ENCODE measurements around the gene ABCB6. TPM values are rescaled to one million over a fixed set of nuclear protein-coding genes. Genes with fewer than 3 reads are reported as not detected.
A peak's percentile ranks its signal among the peaks of the same experiment; 100 is the strongest.

ABCB6 gene
- total RNA-seq, 1 experiment from 2014 or later: 21.1 TPM

DNA sequence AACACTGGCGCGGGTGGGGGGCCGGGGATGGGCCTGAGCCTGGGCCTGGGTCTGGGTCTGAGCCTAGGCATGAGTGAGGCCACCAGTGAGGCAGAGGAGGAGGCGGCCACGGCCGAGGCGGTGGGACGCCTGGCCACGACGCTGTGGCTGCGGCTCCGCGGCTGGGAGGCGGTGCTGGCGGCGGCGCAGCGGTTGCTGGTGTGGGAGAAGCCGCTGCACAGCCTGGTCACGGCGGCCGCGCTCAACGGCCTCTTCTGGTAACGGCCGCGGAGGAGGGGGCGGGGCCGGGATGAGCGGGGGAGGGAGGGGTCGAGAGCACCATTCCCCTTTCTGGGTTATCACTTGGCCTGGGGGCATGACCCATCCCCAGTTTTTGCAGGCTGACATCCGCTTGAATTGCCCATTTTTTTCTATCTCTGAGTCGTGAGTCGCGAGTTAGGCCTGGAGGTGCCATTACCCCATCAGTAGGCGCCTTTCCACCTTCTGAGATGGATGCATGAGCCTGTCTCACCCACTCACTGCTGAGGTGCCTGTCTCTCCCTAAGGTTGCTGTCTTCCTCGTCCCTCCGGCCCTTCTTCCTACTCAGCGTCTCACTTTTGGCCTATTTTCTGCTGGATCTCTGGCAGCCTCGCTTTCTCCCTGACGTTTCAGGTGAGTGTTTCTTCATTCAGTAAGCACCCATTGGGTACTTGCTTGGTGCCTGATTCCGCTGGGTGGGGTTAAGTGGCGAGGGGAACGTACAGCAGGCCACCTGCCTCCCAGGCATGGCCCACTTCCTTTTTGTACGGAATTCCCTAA is 40.2 kb downstream of the ABCB6 start:
- ATAC-seq: peak; percentile 11
- Histone ChIP-seq H3K4me1 (ENCODE audit: insufficient read depth, low read length) (peaks cover 24% of the 10 kb centered on the region), H3F3A (ENCODE audit: low read length, unreplicated experiment) (peaks cover 5% of the 10 kb centered on the region), H3K4me3 (ENCODE audit: low read length) (peak overlapping the region; percentile 83), H3K79me2 (ENCODE audit: low read length) (peaks cover 50% of the 10 kb centered on the region), H3K27ac (ENCODE audit: low read length) (peak overlapping the region; percentile 14; the same call in 1 of the 2 replicates), H4K20me1 (ENCODE audit: low read length) (peaks cover 4% of the 10 kb centered on the region; the same call in 1 of the 2 replicates), H3K9me2 (replicated peaks; ENCODE audit: low read length) (no peaks in the 10 kb centered on the region), H3K4me2 (ENCODE audit: low read length) (peak overlapping the region; percentile 98), H3K36me3 (ENCODE audit: low read depth, low read length) (peaks cover 26% of the 10 kb centered on the region; the same call in 1 of the 2 replicates), H3K9me3 (ENCODE audit: low read length) (no peaks in the 10 kb centered on the region), H3K9ac (ENCODE audit: low read length) (peak overlapping the region; percentile 87), H2AFZ (ENCODE audit: low read length) (peak overlapping the region; percentile 81), H3K27me3 (ENCODE audit: low read length) (no peaks in the 10 kb centered on the region)
- peak; percentile 13 for DNase-seq
- TF ChIP-seq EZH2phosphoT487 (IDR thresholded peaks at IDR 0.05; ENCODE audit: borderline replicate concordance, low read length): no peak
- TF ChIP-seq EZH2 (IDR thresholded peaks at IDR 0.05; ENCODE audit: low read length, unreplicated experiment): no peak
- TF ChIP-seq, protein P1, sequence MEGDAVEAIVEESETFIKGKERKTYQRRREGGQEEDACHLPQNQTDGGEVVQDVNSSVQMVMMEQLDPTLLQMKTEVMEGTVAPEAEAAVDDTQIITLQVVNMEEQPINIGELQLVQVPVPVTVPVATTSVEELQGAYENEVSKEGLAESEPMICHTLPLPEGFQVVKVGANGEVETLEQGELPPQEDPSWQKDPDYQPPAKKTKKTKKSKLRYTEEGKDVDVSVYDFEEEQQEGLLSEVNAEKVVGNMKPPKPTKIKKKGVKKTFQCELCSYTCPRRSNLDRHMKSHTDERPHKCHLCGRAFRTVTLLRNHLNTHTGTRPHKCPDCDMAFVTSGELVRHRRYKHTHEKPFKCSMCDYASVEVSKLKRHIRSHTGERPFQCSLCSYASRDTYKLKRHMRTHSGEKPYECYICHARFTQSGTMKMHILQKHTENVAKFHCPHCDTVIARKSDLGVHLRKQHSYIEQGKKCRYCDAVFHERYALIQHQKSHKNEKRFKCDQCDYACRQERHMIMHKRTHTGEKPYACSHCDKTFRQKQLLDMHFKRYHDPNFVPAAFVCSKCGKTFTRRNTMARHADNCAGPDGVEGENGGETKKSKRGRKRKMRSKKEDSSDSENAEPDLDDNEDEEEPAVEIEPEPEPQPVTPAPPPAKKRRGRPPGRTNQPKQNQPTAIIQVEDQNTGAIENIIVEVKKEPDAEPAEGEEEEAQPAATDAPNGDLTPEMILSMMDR (conservative IDR thresholded peaks at IDR 0.05; ENCODE audit: low read depth, low read length): no peak
- ChIA-PET POLR2A (ENCODE audit: unreplicated experiment) (no interaction called here), CTCF (no interaction called here)
- intact Hi-C loops (cut with micrococcal nuclease): loop anchor here (5.0 kb wide), 1 partner anchor 119 kb away; no protein-coding TSS in a partner anchor
- BruUV-seq (replicated peaks): no TSS peak

DNA sequence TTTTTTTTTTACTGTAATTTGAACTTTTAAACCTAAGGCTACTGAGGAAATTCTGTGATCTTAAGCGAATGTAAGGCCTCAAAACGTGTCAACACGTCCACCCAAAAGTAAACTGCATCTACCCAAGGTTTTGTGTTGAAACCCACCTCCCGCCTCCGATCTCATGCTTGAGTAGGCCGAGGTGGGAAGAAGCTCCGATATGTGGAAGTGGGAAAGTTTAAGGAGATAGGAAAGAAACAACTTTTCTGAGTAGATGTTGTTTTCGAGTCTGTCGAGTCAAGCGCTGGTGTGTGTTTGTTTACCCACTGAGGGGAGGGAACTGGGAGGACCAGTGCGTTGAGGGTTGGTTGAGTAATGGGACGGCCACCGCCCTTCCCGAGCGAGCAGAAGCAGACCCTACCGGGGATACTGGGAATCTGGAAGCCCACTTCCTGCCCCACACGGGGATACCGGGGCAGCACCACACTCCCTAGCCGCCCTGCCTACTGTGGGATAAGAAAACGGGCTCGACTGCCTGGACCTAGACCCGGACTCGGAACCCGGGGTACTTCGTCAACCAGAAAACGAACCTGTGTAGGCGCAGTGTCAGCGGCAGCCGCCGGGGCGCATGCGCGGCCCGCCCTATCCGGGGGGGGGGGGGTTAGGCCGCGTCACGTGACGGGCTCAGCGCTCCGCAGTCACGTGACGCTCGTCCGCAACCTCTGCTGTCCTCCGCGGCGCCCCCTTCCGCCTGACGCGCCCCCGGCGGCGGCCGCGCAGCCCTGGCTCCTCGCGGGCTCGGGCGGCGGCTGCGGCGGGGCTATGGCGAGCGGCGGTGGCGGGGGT is 41.0 kb downstream of the ABCB6 start, which contains the start of gene RETREG2:
Gene RETREG2, plus strand, starts transcription at position 724 of the 825 bp plus-strand sequence. Its CDS starts 78 bp downstream, at position 802.
- peak; percentile 70 for ATAC-seq
- CTCF ChIA-PET: no interaction called here
- peaks cover 50% of the 10 kb centered on the region for H3K79me2 ChIP-seq (ENCODE audit: low read length)

More for the DNA sequence above, 41.0 kb downstream of the ABCB6 start, which contains the start of gene RETREG2:
- POLR2A ChIA-PET (ENCODE audit: unreplicated experiment): no interaction called here
- Histone ChIP-seq H3K4me3 (ENCODE audit: low read length) (peak within 1 kb of the TSS; percentile 83), H3K9me3 (ENCODE audit: low read length) (no peaks in the 10 kb centered on the region), H3K4me1 (ENCODE audit: insufficient read depth, low read length) (peaks cover 24% of the 10 kb centered on the region), H3F3A (ENCODE audit: low read length, unreplicated experiment) (peaks cover 5% of the 10 kb centered on the region), H2AFZ (ENCODE audit: low read length) (peak within 1 kb of the TSS; percentile 93), H3K27me3 (ENCODE audit: low read length) (no peaks in the 10 kb centered on the region), H4K20me1 (ENCODE audit: low read length) (peaks cover 4% of the 10 kb centered on the region; the same call in 1 of the 2 replicates), H3K27ac (ENCODE audit: low read length) (peak within 1 kb of the TSS; percentile 94), H3K36me3 (ENCODE audit: low read depth, low read length) (peaks cover 26% of the 10 kb centered on the region; the same call in 1 of the 2 replicates), H3K9me2 (replicated peaks; ENCODE audit: low read length) (no peaks in the 10 kb centered on the region), H3K9ac (ENCODE audit: low read length) (peak within 1 kb of the TSS; percentile 87), H3K4me2 (ENCODE audit: low read length) (peak within 1 kb of the TSS; percentile 98)
- BruUV-seq (replicated peaks): TSS peak; percentile 51
- DNase-seq: peak; percentile 87
- intact Hi-C loops (cut with micrococcal nuclease): loop anchor here (1.0 to 5.0 kb wide), 2 partner anchors 29 to 120 kb away; partner anchors contain the start of gene ZFAND2B
- no peak for TF ChIP-seq EZH2phosphoT487 (IDR thresholded peaks at IDR 0.05; ENCODE audit: borderline replicate concordance, low read length)
- no peak for TF ChIP-seq EZH2 (IDR thresholded peaks at IDR 0.05; ENCODE audit: low read length, unreplicated experiment)
- TF ChIP-seq, protein P1 (conservative IDR thresholded peaks at IDR 0.05; ENCODE audit: low read depth, low read length): no peak; the same call in 1 of the 2 replicates
